Measurements from ENCODE around the gene ATXN1. TPM values are rescaled to one million over a fixed set of nuclear protein-coding genes. Genes with fewer than 3 reads are reported as not detected.

Gene ATXN1
- total RNA-seq, 1 experiment from 2014 or later: 5.6 TPM

- H3K18ac ChIP-seq (ENCODE audit: insufficient read length, low read depth, low read length): no peak overlapping the region
- H3K9ac ChIP-seq (ENCODE audit: extremely low read depth, insufficient read length, low read length): no peak overlapping the region
- DNase-seq: no peak
- peaks cover 4% of the 10 kb centered on the region for H3K27me3 Mint-ChIP-seq (ENCODE audit: low read depth)
- no peak overlapping the region for H3K4ac ChIP-seq (ENCODE audit: low read depth, low read length)
- no peaks in the 10 kb centered on the region for H3K79me2 ChIP-seq (ENCODE audit: insufficient read depth, low read length)
- H3K4me3 Mint-ChIP-seq: no peak overlapping the region
- H4K5ac ChIP-seq (ENCODE audit: insufficient read length, low read depth, low read length): no peak overlapping the region
- H3K9me3 ChIP-seq (ENCODE audit: control insufficient read depth, low read depth, low read length): no peaks in the 10 kb centered on the region
- no peak overlapping the region for H2BK15ac ChIP-seq (ENCODE audit: low read depth, low read length)
- no peak overlapping the region for H2BK5ac ChIP-seq (ENCODE audit: insufficient read length, low read length)
- H4K91ac ChIP-seq (ENCODE audit: insufficient read length, low read depth, low read length): no peak overlapping the region
- no CpG with 5 or more reads among the region's 10 CpGs for WGBS (ENCODE audit: extremely low coverage, insufficient read length, low lambda C conversion rate)
- no peaks in the 10 kb centered on the region for H3K36me3 Mint-ChIP-seq (ENCODE audit: insufficient read depth in 1 of 3, low read depth in 3 of 3)
- no peak overlapping the region for H2BK12ac ChIP-seq (ENCODE audit: insufficient read length, low read depth, low read length)
- no peak overlapping the region for H3K27ac Mint-ChIP-seq
- no peak overlapping the region for H2BK120ac ChIP-seq (ENCODE audit: low read depth, low read length, poor library complexity, severe bottlenecking)
- no peaks in the 10 kb centered on the region for H3K79me1 ChIP-seq (ENCODE audit: insufficient read depth, low read depth, low read length, poor library complexity, severe bottlenecking)
- H3K56ac ChIP-seq (ENCODE audit: insufficient read length, low read depth, low read length): no peak overlapping the region
- H3K27ac ChIP-seq (ENCODE audit: insufficient read length, low read depth, low read length): no peak overlapping the region
- no peak for TF ChIP-seq CTCF (conservative IDR thresholded peaks at IDR 0.05)
- no peak overlapping the region for H2BK20ac ChIP-seq (ENCODE audit: low read depth, low read length, poor library complexity, severe bottlenecking)
- H3K4me1 ChIP-seq (ENCODE audit: insufficient read depth, low read length): no peaks in the 10 kb centered on the region
- H2AK5ac ChIP-seq (ENCODE audit: insufficient read length, low read length): no peak overlapping the region
- H4K20me1 ChIP-seq (ENCODE audit: control insufficient read depth, insufficient read depth, insufficient read length): no peaks in the 10 kb centered on the region
- H3K9me3 Mint-ChIP-seq: no peaks in the 10 kb centered on the region; a peak in 1 of 5 replicates
- H3K14ac ChIP-seq (ENCODE audit: insufficient read depth, low read length): no peak overlapping the region
- H3K23ac ChIP-seq (ENCODE audit: insufficient read length, low read depth, low read length): no peak overlapping the region
- H3K27me3 ChIP-seq (ENCODE audit: insufficient read depth, low read length): no peaks in the 10 kb centered on the region
- H3K4me1 Mint-ChIP-seq: peaks cover 8% of the 10 kb centered on the region in 2 experiments
- H4K8ac ChIP-seq (replicated peaks; ENCODE audit: insufficient read length, low read depth, low read length): no peak overlapping the region
- no peak overlapping the region for H3K4me2 ChIP-seq (ENCODE audit: insufficient read depth, insufficient read length, low read length)
- H2AFZ ChIP-seq (ENCODE audit: low read length): no peak overlapping the region
- H3K23me2 ChIP-seq (ENCODE audit: insufficient read length, low read depth, low read length, poor library complexity, severe bottlenecking): no peaks in the 10 kb centered on the region
- no peak overlapping the region for H3T11ph ChIP-seq (ENCODE audit: low read length)
These were observed 466.9 kb downstream of the ATXN1 start for GRCh38 chr6:16294371-16294770.
